ENCODE data around the gene RASSF7. TPM values are rescaled to one million over a fixed set of nuclear protein-coding genes. Genes with fewer than 3 reads are reported as not detected.
A peak's percentile ranks its signal among the peaks of the same experiment; 100 is the strongest.

The RASSF7 gene
- total RNA-seq, 1 experiment from 2014 or later: 32.5 TPM

DNA sequence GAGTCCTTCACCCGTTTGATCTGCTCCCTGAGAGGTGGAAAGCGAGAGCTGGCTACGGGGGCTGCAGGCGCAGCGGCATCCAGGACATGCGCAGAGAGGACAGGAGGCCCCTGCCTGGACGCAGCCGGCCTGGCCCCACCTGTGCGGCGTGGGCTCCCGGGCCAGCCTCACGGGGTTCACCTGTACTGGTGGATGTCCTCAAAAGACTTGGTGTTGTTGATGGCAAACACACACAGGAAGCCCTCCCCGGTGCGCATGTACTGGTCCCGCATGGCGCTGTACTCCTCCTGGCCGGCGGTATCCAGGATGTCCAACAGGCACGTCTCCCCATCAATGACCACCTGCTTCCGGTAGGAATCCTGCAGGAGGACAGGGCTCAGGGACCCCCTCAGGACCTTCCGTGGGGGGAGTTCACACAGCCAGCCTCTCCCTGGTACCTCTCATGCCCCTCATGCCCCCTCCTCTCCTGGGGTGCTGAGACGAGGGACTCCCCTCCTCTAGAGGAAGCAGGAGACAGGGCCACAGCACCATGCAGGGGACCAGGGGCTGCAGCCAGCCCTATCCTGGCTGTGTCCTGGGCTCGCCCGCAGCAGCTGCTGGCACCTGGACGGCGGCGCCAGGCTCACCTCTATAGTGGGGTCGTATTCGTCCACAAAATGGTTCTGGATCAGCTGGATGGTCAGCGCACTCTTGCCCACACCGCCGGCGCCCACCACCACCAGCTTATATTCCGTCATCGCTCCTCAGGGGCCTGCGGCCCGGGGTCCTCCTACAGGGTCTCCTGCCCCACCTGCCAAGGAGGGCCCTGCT lies 27.0 kb upstream of the RASSF7 start:
- ChIA-PET CTCF (interaction anchor here (1.2 to 3.1 kb wide), 2 partner anchors 15 to 42 kb away, joined by 3 to 22 read pairs; partner anchors contain the start of gene PHRF1), POLR2A (no interaction called here)
- ATAC-seq (no peak), DNase-seq (ENCODE audit: low spot score) (peak; percentile 14)
- peak overlapping the region; percentile 30 for H3K4me3 Mint-ChIP-seq
- H3K27me3 Mint-ChIP-seq (ENCODE audit: low read depth): peaks cover 19% of the 10 kb centered on the region
- TF ChIP-seq, protein P1, sequence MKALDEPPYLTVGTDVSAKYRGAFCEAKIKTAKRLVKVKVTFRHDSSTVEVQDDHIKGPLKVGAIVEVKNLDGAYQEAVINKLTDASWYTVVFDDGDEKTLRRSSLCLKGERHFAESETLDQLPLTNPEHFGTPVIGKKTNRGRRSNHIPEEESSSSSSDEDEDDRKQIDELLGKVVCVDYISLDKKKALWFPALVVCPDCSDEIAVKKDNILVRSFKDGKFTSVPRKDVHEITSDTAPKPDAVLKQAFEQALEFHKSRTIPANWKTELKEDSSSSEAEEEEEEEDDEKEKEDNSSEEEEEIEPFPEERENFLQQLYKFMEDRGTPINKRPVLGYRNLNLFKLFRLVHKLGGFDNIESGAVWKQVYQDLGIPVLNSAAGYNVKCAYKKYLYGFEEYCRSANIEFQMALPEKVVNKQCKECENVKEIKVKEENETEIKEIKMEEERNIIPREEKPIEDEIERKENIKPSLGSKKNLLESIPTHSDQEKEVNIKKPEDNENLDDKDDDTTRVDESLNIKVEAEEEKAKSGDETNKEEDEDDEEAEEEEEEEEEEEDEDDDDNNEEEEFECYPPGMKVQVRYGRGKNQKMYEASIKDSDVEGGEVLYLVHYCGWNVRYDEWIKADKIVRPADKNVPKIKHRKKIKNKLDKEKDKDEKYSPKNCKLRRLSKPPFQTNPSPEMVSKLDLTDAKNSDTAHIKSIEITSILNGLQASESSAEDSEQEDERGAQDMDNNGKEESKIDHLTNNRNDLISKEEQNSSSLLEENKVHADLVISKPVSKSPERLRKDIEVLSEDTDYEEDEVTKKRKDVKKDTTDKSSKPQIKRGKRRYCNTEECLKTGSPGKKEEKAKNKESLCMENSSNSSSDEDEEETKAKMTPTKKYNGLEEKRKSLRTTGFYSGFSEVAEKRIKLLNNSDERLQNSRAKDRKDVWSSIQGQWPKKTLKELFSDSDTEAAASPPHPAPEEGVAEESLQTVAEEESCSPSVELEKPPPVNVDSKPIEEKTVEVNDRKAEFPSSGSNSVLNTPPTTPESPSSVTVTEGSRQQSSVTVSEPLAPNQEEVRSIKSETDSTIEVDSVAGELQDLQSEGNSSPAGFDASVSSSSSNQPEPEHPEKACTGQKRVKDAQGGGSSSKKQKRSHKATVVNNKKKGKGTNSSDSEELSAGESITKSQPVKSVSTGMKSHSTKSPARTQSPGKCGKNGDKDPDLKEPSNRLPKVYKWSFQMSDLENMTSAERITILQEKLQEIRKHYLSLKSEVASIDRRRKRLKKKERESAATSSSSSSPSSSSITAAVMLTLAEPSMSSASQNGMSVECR (CRISPR knock-in tag; IDR thresholded peaks at IDR 0.05; ENCODE audit: borderline replicate concordance): no peak
- no peak for TF ChIP-seq ZBTB21 (CRISPR knock-in tag; IDR thresholded peaks at IDR 0.05; ENCODE audit: borderline replicate concordance)
- no peak for TF ChIP-seq SP1 (CRISPR knock-in tag; conservative IDR thresholded peaks at IDR 0.05)
- TF ChIP-seq GABPB1 (CRISPR knock-in tag; IDR thresholded peaks at IDR 0.05): no peak
- TF ChIP-seq ZNF138 (CRISPR knock-in tag; conservative IDR thresholded peaks at IDR 0.05): no peak
- no peak for TF ChIP-seq SOX15 (CRISPR knock-in tag; IDR thresholded peaks at IDR 0.05)
- TF ChIP-seq KAT7 (CRISPR knock-in tag; IDR thresholded peaks at IDR 0.05; ENCODE audit: borderline replicate concordance): no peak
- TF ChIP-seq, protein P2, sequence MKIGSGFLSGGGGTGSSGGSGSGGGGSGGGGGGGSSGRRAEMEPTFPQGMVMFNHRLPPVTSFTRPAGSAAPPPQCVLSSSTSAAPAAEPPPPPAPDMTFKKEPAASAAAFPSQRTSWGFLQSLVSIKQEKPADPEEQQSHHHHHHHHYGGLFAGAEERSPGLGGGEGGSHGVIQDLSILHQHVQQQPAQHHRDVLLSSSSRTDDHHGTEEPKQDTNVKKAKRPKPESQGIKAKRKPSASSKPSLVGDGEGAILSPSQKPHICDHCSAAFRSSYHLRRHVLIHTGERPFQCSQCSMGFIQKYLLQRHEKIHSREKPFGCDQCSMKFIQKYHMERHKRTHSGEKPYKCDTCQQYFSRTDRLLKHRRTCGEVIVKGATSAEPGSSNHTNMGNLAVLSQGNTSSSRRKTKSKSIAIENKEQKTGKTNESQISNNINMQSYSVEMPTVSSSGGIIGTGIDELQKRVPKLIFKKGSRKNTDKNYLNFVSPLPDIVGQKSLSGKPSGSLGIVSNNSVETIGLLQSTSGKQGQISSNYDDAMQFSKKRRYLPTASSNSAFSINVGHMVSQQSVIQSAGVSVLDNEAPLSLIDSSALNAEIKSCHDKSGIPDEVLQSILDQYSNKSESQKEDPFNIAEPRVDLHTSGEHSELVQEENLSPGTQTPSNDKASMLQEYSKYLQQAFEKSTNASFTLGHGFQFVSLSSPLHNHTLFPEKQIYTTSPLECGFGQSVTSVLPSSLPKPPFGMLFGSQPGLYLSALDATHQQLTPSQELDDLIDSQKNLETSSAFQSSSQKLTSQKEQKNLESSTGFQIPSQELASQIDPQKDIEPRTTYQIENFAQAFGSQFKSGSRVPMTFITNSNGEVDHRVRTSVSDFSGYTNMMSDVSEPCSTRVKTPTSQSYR (CRISPR knock-in tag; IDR thresholded peaks at IDR 0.05): no peak
- TF ChIP-seq, protein P3, sequence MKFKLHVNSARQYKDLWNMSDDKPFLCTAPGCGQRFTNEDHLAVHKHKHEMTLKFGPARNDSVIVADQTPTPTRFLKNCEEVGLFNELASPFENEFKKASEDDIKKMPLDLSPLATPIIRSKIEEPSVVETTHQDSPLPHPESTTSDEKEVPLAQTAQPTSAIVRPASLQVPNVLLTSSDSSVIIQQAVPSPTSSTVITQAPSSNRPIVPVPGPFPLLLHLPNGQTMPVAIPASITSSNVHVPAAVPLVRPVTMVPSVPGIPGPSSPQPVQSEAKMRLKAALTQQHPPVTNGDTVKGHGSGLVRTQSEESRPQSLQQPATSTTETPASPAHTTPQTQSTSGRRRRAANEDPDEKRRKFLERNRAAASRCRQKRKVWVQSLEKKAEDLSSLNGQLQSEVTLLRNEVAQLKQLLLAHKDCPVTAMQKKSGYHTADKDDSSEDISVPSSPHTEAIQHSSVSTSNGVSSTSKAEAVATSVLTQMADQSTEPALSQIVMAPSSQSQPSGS (CRISPR knock-in tag; IDR thresholded peaks at IDR 0.05; ENCODE audit: borderline replicate concordance, low read depth): no peak
- no peak for TF ChIP-seq NR2C2 (CRISPR knock-in tag; IDR thresholded peaks at IDR 0.05)
- no peak for TF ChIP-seq ZNF263 (CRISPR knock-in tag; IDR thresholded peaks at IDR 0.05; ENCODE audit: low read depth)
- TF ChIP-seq, protein P4, sequence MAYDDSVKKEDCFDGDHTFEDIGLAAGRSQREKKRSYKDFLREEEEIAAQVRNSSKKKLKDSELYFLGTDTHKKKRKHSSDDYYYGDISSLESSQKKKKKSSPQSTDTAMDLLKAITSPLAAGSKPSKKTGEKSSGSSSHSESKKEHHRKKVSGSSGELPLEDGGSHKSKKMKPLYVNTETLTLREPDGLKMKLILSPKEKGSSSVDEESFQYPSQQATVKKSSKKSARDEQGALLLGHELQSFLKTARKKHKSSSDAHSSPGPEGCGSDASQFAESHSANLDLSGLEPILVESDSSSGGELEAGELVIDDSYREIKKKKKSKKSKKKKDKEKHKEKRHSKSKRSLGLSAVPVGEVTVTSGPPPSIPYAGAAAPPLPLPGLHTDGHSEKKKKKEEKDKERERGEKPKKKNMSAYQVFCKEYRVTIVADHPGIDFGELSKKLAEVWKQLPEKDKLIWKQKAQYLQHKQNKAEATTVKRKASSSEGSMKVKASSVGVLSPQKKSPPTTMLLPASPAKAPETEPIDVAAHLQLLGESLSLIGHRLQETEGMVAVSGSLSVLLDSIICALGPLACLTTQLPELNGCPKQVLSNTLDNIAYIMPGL (CRISPR knock-in tag; IDR thresholded peaks at IDR 0.05): no peak
- TF ChIP-seq NR1H2 (CRISPR knock-in tag; IDR thresholded peaks at IDR 0.05): no peak
- TF ChIP-seq, protein P5, sequence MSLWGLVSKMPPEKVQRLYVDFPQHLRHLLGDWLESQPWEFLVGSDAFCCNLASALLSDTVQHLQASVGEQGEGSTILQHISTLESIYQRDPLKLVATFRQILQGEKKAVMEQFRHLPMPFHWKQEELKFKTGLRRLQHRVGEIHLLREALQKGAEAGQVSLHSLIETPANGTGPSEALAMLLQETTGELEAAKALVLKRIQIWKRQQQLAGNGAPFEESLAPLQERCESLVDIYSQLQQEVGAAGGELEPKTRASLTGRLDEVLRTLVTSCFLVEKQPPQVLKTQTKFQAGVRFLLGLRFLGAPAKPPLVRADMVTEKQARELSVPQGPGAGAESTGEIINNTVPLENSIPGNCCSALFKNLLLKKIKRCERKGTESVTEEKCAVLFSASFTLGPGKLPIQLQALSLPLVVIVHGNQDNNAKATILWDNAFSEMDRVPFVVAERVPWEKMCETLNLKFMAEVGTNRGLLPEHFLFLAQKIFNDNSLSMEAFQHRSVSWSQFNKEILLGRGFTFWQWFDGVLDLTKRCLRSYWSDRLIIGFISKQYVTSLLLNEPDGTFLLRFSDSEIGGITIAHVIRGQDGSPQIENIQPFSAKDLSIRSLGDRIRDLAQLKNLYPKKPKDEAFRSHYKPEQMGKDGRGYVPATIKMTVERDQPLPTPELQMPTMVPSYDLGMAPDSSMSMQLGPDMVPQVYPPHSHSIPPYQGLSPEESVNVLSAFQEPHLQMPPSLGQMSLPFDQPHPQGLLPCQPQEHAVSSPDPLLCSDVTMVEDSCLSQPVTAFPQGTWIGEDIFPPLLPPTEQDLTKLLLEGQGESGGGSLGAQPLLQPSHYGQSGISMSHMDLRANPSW (CRISPR knock-in tag; conservative IDR thresholded peaks at IDR 0.05; ENCODE audit: low read depth): no peak
- H3K36me3 Mint-ChIP-seq: peaks cover 5% of the 10 kb centered on the region; the same call in 1 of the 2 replicates
- no peak overlapping the region for H3K27ac Mint-ChIP-seq
- H3K9me3 Mint-ChIP-seq: no peaks in the 10 kb centered on the region
- no peaks in the 10 kb centered on the region for H3K4me1 Mint-ChIP-seq
